SK-N-MC (cell line): ENCODE data around the gene NUDC.

Source experiments
- EZH2 ChIP-seq: fragments of 200-600 bp; sonication (generic); IDR thresholded peaks from one replicate; pipeline ENCODE4 v1.6.1; 2017; ENCODE audit warnings: antibody characterized with exemption
- FOXP2 ChIP-seq: optimal IDR thresholded peaks from 2 replicates; pipeline ENCODE3; 2011; ENCODE audit warnings: mild to moderate bottlenecking, moderate library complexity; ENCODE audit not compliant: insufficient read depth; ENCODE audit errors: extremely low read length, control extremely low read depth

DNA sequence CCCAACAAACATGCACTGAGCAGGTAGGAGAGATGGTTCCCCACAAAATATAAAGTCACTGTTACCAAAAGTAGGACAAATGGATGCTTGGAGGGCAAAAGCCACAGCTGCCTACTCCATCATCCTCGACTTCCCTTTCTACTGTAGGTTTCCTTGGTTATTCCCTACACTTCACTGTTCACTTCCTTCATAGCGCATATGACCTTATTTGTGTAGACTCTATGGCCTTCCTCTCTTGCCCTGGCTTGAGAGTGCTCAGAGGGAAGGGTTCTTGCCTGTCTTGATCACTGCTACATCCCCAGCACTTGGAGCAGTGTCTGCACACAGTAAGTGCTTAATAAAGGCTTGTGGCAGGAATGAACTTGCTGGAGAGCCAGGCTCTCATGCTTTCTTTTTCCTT is 57.4 kb downstream of the NUDC start:
- TF ChIP-seq FOXP2 (no peak), EZH2 (no peak)
